Esophagus muscularis mucosa (tissue), 4 donors: ENCODE results near the gene PCCB. TPM values are rescaled to one million over a fixed set of nuclear protein-coding genes. Genes with fewer than 3 reads are reported as not detected.
A peak's percentile ranks its signal among the peaks of the same experiment; 100 is the strongest.

Experiments used
- DNase-seq: peaks from one replicate; pipeline ENCODE4 v3.0.0-alpha.2; 2017; ENCODE audit errors: extremely low spot score
- H3K27ac ChIP-seq, 4 donors: fragments of 200-600 bp; sonication (generic); replicated peaks in 1 of 4; 1 replicate in 3 of 4; 2 replicates in 1 of 4; pipeline ENCODE4 v1.5.1; 2016 to 2019; ENCODE audit warnings: mild to moderate bottlenecking in 1 of 4
- H3K27me3 ChIP-seq, 4 donors: fragments of 200-600 bp; sonication (generic); one replicate each; pipeline versions ENCODE4 v1.5.1 to v1.6.0; 2016 to 2019
- H3K36me3 ChIP-seq, 4 donors: fragments of 200-600 bp; sonication (generic); one replicate each; pipeline ENCODE4 v1.5.1; 2016 to 2019
- H3K4me1 ChIP-seq, 4 donors: fragments of 200-600 bp; sonication (generic); one replicate each; pipeline ENCODE4 v1.5.1; 2016 to 2019
- H3K4me3 ChIP-seq, 4 donors: fragments of 200-600 bp; sonication (generic); 1 replicate in 2 of 4; 2 replicates in 2 of 4; pipeline ENCODE4 v1.5.1; 2016 to 2019; ENCODE audit warnings: mild to moderate bottlenecking in 4 of 4, moderate library complexity in 1 of 4
- H3K9me3 ChIP-seq, 4 donors: fragments of 200-600 bp; sonication (generic); 1 replicate in 3 of 4; 2 replicates in 1 of 4; pipeline ENCODE4 v1.5.1; 2016 to 2019
- EP300 ChIP-seq: sonication (generic); formaldehyde crosslinking; IDR thresholded peaks from one replicate; pipeline ENCODE4 v1.6.1; 2017; ENCODE audit warnings: antibody characterized with exemption
- POLR2A ChIP-seq: fragments of 450-650 bp; IDR thresholded peaks from one replicate; pipeline ENCODE4 v1.6.1; 2017; ENCODE audit warnings: antibody characterized with exemption, moderate library complexity, mild to moderate bottlenecking, low read depth
- POLR2AphosphoS5 ChIP-seq, 2 donors: sonication (generic); formaldehyde crosslinking; IDR thresholded peaks; one replicate each; pipeline ENCODE4 v1.6.1; 2017; ENCODE audit warnings: antibody characterized with exemption in 2 of 2
- WGBS: methylation state at CpG from one replicate; pipeline ENCODE4 v1.1.5; 2018; 5-methylcytosine and 5-hydroxymethylcytosine counted together
- intact Hi-C: fragments of 100-400 bp; cut with DNase I; formaldehyde crosslinking; loops from one replicate; pipeline ENCODE4 v1.15.1; 2023
- total RNA-seq, 4 donors: library from RNA; depleted of rRNA; stranded (reverse); fragments of >200 nt; gene quantifications; one replicate each; pipeline versions ENCODE4 v1.1.0 to v1.2.1, GENCODE V29; 2016
- TF ChIP-seq, protein P1 (sequence below), 3 experiments: fragments of 200-600 bp in 2 of 3; fragments of 450-650 bp in 1 of 3; sonication (generic) in 2 of 3; IDR thresholded peaks; one replicate each; pipeline ENCODE4 v1.5.1; 2017 to 2019; ENCODE audit warnings: antibody characterized with exemption in 3 of 3, mild to moderate bottlenecking in 2 of 3, moderate library complexity in 1 of 3

Gene PCCB
- total RNA-seq, 4 donors from 2014 or later = 25.8 to 35.6 (median 31.4) TPM

DNA sequence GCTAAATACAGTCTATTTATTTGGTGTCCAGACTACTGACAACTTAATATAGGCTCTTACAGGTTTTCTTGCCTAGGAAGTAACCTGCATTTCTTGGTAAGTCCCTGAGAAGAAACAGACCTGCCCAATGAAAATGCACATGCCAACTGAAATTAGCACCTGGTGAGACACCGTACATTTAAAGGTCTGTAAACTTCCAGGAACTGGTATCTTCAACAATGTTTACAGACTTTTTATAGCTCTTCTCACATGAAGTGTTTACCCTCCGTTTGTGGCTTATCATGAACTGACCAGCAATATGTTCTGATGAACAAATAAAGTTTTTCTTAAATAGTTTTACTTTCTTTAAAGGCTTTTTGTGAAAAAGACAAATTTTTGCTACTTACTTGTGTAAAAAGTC is 93.3 kb downstream of the PCCB start:
- WGBS = 82% methylated on average over 2 of the region's 2 CpGs
- H3K27ac ChIP-seq = peak overlapping the region in 1 of 4 donors; percentile 7
- H3K4me3 ChIP-seq = no peak overlapping the region
- no peaks in the 10 kb centered on the region for H3K9me3 ChIP-seq
- DNase-seq = no peak
- no peaks in the 10 kb centered on the region for H3K27me3 ChIP-seq
- intact Hi-C loops = no loop called here
- peaks cover 0 to 54% (median 33%) of the 10 kb centered on the region in 4 donors for H3K36me3 ChIP-seq
- TF ChIP-seq, protein P1, sequence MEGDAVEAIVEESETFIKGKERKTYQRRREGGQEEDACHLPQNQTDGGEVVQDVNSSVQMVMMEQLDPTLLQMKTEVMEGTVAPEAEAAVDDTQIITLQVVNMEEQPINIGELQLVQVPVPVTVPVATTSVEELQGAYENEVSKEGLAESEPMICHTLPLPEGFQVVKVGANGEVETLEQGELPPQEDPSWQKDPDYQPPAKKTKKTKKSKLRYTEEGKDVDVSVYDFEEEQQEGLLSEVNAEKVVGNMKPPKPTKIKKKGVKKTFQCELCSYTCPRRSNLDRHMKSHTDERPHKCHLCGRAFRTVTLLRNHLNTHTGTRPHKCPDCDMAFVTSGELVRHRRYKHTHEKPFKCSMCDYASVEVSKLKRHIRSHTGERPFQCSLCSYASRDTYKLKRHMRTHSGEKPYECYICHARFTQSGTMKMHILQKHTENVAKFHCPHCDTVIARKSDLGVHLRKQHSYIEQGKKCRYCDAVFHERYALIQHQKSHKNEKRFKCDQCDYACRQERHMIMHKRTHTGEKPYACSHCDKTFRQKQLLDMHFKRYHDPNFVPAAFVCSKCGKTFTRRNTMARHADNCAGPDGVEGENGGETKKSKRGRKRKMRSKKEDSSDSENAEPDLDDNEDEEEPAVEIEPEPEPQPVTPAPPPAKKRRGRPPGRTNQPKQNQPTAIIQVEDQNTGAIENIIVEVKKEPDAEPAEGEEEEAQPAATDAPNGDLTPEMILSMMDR (IDR thresholded peaks at IDR 0.05) = no peak
- TF ChIP-seq POLR2A = no peak
- TF ChIP-seq EP300 = no peak
- TF ChIP-seq POLR2AphosphoS5 (IDR thresholded peaks at IDR 0.05) = no peak
- peaks cover 5 to 16% (median 13%) of the 10 kb centered on the region in 4 donors for H3K4me1 ChIP-seq

DNA sequence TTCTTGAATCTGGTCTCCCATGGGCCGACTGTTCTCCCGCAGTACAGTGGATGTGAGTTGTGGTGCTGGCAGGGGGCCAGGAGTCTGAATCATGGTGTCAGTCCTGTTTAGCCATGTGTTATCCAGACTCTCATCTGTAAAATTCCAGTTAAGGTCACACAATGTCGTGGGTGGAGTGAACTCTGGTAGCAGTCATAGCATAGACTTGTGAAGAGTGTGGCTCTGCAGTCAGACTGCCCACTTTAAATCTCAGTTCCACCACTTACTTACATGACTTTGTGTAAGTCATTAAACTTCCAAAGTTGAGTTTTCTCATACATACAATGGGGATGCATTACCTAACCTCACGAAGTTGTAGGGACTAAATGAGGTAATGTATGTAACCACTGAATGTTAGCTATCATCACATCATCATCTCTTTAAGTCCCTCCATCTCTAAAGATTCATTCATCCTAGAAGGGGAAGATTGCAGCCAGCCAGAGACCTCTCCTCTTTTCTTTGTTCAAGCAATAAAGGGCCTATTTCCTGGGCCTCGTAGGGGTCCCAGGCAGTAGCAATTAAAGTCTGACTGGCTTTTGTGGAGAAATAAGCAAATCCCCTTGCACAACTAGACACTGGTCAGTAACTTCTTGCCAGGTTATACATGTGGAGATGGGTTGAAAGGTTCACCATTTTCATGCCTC is 93.9 kb downstream of the PCCB start:
- DNase-seq = peak; percentile 95
- WGBS = 48% methylated on average over 5 of the region's 5 CpGs
- intact Hi-C loops = no loop called here

DNA sequence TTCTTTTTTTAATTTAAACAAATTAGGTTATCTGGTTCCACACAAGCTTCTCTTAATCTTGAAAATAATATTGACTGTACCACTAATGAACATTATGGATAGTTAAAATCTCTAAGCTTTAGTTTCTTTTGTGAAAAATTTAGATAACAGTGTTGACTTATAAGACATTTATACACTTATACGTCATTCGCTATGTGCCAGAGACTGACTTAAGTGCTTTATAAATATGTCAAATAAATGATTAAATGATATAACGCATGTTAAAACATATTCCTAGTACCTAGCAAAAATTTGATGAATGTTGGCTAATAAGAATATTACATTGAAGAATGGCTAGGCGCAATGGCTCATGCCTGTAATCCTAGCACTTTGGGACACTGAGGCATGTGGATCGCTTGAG is 96.3 kb downstream of the PCCB start:
- intact Hi-C loops = no loop called here
- 88% methylated on average over 5 of the region's 5 CpGs for WGBS
- peaks cover 20 to 36% (median 33%) of the 10 kb centered on the region in 4 donors for H3K4me1 ChIP-seq
- no peaks in the 10 kb centered on the region for H3K27me3 ChIP-seq
- TF ChIP-seq EP300 (no peak), POLR2AphosphoS5 (IDR thresholded peaks at IDR 0.05) (no peak), POLR2A (no peak)
- TF ChIP-seq, protein P1 (IDR thresholded peaks at IDR 0.05) = no peak
- H3K9me3 ChIP-seq = no peaks in the 10 kb centered on the region
- H3K36me3 ChIP-seq = peaks cover 0 to 33% (median 17%) of the 10 kb centered on the region in 4 donors
- H3K27ac ChIP-seq = no peak overlapping the region
- no peak overlapping the region for H3K4me3 ChIP-seq
- no peak for DNase-seq

More for the DNA sequence above, 93.9 kb downstream of the PCCB start:
- Histone ChIP-seq H3K4me3 (no peak overlapping the region), H3K36me3 (peaks cover 0 to 54% (median 33%) of the 10 kb centered on the region in 4 donors), H3K4me1 (peaks cover 5 to 16% (median 13%) of the 10 kb centered on the region in 4 donors), H3K27me3 (no peaks in the 10 kb centered on the region), H3K9me3 (no peaks in the 10 kb centered on the region), H3K27ac (peak overlapping the region in 2 of 4 donors; percentile 7 to 31)
- TF ChIP-seq, protein P1 (IDR thresholded peaks at IDR 0.05) = no peak
- TF ChIP-seq EP300 (no peak), POLR2AphosphoS5 (IDR thresholded peaks at IDR 0.05) (peak in 1 of 2 donors; percentile 42), POLR2A (no peak)

DNA sequence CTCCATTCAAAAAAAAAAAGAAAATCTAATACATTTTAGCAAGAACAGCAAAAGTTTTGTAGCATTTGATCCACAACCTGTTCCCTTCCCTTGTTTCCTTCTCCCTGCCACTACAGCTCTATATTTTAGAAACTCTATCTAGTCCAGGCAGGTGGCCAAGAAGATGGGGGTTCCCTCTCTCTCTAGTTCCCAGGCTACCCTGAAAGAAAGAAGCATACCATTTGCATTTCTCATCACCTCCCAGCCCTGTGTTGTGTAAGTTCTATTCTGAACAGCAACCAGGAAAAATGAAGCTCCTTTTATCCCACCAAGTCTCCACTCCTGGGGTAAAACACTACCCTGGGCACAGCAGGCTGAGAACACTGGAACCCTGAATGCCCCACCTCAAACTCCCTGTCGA is 100.0 kb downstream of the PCCB start:
- TF ChIP-seq POLR2AphosphoS5 (IDR thresholded peaks at IDR 0.05) = peak in 1 of 2 donors; percentile 48
- TF ChIP-seq, protein P1 (IDR thresholded peaks at IDR 0.05) = no peak
- no peak for TF ChIP-seq POLR2A
- no peak for TF ChIP-seq EP300

More for the DNA sequence above, 100.0 kb downstream of the PCCB start:
- no peaks in the 10 kb centered on the region for H3K9me3 ChIP-seq
- intact Hi-C loops = no loop called here
- peaks cover 0 to 18% (median 7%) of the 10 kb centered on the region in 4 donors for H3K36me3 ChIP-seq
- no peak for DNase-seq
- WGBS = 73% methylated on average over 1 of the region's 1 CpG
- peak overlapping the region in 1 of 4 donors; percentile 10 for H3K4me3 ChIP-seq
- H3K27me3 ChIP-seq = no peaks in the 10 kb centered on the region
- peaks cover 19 to 28% (median 27%) of the 10 kb centered on the region in 4 donors for H3K4me1 ChIP-seq
- peak overlapping the region; percentile 59 to 84 (median 66) for H3K27ac ChIP-seq
